ENCODE measurements around the gene NCK2.

- TF ChIP-seq FOXM1 (IDR thresholded peaks at IDR 0.05; ENCODE audit: borderline replicate concordance) (no peak), BHLHE40 (IDR thresholded peaks at IDR 0.05; ENCODE audit: borderline replicate concordance) (no peak), HDGF (IDR thresholded peaks at IDR 0.05; ENCODE audit: borderline replicate concordance) (no peak), FOXK2 (IDR thresholded peaks at IDR 0.05) (no peak), ARNT (IDR thresholded peaks at IDR 0.05) (no peak), SP1 (IDR thresholded peaks at IDR 0.05) (no peak), TARDBP (IDR thresholded peaks at IDR 0.05) (no peak), PKNOX1 (IDR thresholded peaks at IDR 0.05) (no peak), NFRKB (IDR thresholded peaks at IDR 0.05) (no peak), FOXA1 (IDR thresholded peaks at IDR 0.05) (no peak), L3MBTL2 (conservative IDR thresholded peaks at IDR 0.05) (no peak), ELF4 (IDR thresholded peaks at IDR 0.05) (no peak), ZNF384 (IDR thresholded peaks at IDR 0.05) (no peak), LEF1 (IDR thresholded peaks at IDR 0.05; ENCODE audit: borderline replicate concordance) (no peak)
Observed at GRCh38 chr2:105869341-105869740, 124.6 kb downstream of the NCK2 start.

Measured in HEK293T (cell line).